GM18868 (cell line): ENCODE data around the gene TMEM201.
"Not testable (repeated sequence)": the region's sequence is repeated elsewhere in the genome, so short reads cannot be mapped to it uniquely, and the experiment has no call there.

Source experiments
- ATAC-seq: cut with Tn5 transposase; IDR thresholded peaks from one replicate; pipeline ENCODE4 v1.9.1; 2021; ENCODE audit warnings: mild to moderate bottlenecking, moderate library complexity; ENCODE audit not compliant: unreplicated experiment

Gene TMEM201

DNA sequence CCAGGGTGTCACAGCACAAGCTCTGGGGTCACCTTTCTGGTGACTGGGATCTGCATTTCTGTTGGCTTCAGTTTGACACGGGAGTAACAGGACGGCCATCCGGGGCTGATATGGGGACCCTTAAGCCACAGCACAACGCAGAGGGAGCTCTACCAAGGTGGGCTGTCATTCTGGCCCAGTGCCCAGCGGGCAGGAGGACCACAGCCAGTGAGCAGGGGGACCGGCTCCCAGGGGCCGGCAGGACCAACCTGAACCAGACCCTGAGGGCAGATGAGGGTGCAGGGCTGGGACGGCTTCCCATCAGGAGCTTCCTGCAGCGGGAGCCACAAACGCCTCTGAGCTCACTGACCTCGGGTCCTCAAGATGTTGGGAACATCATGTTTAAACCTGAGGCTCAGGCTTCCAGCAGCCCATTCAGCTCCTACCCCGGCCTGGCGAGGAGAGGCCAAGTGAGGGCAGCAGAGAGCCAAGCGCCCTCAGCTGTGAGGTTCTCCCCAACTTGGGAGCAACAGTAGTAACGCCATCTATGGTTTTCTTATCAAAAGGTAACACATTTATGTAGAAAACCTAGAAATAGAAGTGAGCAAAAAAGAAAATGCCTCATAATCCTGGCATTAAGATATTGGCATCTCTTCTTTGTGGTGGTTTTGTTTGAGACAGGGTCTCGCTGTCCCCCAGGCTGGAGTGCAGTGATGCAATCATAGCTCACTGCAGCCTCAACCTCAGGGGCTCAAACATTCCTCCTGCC, 26.8 kb downstream of the TMEM201 start:
- no peak for ATAC-seq

- no peak for ATAC-seq
These were observed 30.4 kb downstream of the TMEM201 start for GRCh38 chr1:9618909-9619679.

- no peak for ATAC-seq
These were observed 32.3 kb downstream of the TMEM201 start for GRCh38 chr1:9621032-9621431.

- no peak for ATAC-seq
These were observed 35.4 kb downstream of the TMEM201 start for GRCh38 chr1:9624081-9624480.

DNA sequence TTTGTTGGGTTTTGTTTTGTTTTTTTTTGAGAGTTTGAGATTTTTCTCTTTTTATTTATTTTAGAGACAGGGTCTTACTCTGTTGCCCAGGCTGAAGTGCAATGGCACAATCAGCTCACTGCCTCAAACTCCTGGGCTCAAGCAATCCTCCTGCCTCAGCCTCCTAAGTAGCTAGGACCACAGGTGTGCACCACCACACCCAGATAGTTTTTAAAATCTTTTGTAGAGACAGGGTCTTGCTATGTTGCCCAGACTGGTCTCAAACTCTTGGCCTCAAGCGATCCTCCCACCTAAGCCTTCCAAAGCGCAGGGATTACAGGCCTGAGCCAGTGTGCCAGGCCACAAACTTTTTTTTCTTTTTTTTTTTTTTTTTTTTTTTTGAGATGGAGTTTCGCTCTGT, 36.3 kb downstream of the TMEM201 start:
- not testable (repeated sequence) for ATAC-seq

GRCh38 chr1:9626201-9626608, 37.5 kb downstream of the TMEM201 start:
- peak; percentile 42 for ATAC-seq

- ATAC-seq, result peak; percentile 27
These were observed 40.1 kb downstream of the TMEM201 start for GRCh38 chr1:9628541-9629444.

DNA sequence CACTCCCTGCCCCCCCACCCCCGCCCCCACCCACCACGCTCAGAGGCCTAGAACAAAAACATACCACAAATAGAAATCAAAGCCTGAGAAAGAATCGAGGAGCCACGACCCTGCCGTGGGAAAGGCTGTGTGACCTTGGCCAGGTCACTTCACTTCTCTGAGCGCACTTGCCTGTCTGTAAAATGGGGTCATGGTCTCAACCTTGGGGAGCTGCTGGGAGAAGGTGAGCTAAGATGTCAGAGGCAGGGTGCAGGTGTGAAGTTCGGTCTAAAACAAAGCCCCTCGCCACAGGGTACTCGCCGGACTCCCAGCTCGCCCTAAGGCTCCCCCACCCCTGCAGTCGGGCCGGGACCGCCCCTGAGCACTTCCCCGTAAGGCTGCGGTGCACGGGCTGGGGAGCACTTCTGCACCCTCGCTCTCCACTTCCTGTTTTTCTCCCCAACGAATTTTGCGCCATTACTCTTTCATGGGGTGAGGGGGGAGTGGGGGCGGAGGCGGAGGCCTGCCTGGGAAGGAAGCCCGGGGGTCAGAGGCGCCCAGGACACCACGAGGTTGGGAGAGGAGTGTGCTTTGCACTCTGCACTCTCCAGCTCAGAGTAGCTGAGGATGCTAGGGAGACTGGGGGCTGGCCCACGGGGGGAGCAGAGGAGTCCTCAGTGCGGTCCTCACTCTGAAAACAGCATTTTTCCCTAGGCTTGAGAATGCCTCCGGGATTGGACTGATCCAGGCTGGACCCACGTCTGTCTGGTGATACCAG, 40.9 kb downstream of the TMEM201 start:
- peak; percentile 32 for ATAC-seq

- ATAC-seq, result no peak
These were observed 41.8 kb downstream of the TMEM201 start for GRCh38 chr1:9630331-9631111.

- no peak for ATAC-seq
These were observed 42.9 kb downstream of the TMEM201 start for GRCh38 chr1:9631613-9632012.

DNA sequence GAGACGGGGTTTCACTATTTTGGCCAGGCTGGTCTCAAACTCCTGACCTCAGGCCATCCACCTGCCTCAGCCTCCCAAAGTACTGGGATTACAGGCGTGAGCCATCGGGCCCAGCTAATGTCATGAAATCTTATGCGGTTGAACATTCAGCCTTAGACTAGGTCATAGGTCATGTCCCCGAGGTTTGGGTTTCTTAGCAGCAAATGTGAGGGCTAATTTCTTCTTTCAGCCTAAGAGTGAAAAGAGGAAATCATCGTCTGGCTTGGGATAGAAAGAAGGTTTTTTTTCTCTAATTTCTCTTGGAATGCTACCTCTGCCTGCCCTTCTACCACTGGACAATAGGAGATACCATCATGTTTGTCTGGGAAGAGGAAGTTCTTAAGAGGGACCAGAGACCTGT, 44.8 kb downstream of the TMEM201 start:
- no peak for ATAC-seq

GRCh38 chr1:9634582-9634981, 45.9 kb downstream of the TMEM201 start:
- no peak for ATAC-seq

DNA sequence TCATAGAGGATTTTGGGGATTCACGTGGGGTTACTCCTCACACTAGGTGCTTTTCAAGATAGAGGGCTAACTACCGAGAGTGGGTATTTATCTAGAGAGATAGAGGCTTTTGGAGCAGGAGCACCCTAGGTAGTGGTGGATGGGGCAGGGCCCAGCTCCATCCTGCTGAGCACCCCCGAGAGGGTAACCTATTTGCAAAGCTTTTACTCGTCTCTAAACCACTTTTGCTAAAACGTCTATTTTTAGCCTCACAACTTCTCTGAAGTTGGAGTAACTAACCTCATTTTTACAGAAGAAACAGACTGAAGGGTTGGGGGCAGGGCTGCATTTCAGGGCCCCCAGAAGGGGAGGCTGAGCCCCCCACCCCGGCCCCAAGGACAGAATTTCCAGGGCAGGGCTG, 50.5 kb downstream of the TMEM201 start:
- ATAC-seq, result no peak

DNA sequence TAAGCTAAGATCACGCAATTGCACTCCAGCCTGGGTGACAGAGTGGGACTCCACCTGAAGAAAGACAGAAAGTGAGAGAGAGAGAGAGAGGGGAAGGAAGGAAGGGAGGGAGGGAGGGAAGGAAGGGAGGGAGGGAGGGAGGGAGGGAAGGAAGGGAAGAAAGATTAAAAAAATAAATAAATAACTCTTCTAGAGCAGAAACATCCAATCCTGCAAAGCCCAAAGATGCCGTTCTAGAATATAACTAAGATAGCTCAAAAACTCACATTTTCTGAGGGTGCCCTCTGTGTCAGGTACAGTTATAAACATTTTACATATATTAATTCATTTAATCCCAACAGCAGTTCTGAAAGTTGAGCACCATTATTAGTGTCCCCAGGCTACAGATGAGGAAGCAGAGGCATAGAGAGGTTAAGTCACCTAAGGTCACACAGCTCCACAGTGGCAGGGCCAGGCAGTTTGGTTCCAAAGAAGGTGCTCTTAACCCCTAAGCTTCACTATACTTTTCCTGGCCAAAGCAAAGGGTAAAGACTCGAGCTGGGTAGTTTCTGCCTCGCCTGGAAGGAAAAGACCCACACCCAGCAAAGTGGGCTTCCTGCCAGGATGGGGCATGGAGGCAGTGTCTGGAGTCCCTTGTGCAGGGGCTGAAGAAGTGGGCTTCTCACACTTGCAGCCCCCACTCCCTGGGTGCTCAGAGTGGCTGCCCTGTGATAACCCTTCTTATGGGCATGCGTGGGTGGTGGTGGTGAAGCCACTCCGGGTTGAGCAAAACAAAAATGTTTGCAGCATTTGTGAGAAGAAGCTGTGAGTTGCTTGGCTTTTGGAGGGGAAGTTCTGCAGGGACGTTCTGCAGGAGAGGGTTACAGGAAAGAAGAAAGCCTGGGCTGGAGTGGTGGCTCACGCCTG, 54.9 kb downstream of the TMEM201 start:
- ATAC-seq, result no peak

DNA sequence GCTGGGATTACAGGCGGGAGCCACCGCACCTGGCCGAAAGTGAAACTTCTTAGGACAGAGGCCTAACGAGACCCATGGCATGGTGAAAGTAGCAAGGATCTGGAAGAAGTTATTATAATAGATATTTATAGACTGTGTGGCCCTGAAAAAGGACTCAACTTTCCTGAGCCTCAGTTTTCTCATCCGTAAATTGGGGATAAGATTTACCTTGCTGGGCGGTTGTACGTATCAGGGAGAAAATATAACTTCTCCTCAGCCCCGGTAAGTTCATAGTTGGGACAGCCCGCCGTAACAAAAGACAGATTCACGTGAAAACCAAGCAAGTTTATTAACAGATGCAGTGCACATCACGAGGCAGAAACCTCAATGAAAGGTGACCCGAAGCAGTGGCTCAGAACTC, 57.3 kb downstream of the TMEM201 start:
- no peak for ATAC-seq

GRCh38 chr1:9648171-9648570, 59.5 kb downstream of the TMEM201 start:
- ATAC-seq, result no peak

DNA sequence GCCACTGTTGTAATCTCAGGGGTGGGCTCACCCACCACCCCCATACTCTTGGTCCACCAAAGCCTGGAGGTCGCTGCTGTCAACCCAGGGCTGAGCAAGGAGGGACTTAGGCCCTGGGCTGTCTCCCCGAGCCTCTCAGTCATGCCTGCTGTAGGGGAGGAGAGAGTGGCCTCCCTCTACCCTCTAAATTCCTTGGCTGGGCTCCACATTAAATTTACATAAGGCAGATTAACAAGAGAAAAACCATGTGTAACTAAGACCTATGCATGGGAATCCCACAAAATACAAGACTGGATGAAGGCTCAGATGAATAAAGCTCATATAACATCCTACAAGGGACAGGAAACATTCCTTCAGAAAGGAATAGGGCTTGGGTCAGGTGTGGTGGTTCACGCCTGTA, 61.1 kb downstream of the TMEM201 start:
- ATAC-seq, result no peak

DNA sequence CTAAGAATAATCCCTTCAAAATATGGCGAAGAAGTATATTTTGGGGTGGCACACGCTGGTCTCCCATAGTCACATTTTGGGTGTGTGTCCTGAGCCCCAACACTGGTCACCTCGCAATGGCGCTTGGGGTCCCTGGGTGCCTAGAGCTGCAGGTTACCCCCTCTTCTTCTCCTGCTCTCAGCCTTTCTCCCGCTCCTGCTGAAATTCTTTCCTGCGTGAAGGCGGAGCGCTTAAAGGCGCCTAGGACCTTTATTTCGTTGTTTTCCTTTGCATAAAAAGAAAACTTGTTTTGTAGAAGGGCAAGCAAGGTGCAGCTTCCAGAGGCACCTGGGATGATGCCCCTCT, 62.5 kb downstream of the TMEM201 start:
- no peak for ATAC-seq
